HCT116 (cell line): ENCODE results near the gene EMX1. TPM values are rescaled to one million over a fixed set of nuclear protein-coding genes. Genes with fewer than 3 reads are reported as not detected.
A peak's percentile ranks its signal among the peaks of the same experiment; 100 is the strongest.

ENCODE experiments used
- ATAC-seq: fragments of 200-7000 bp; cut with Tn5 transposase; 2 replicates; pipeline ENCODE4 v1.9.1; 2020; ENCODE audit warnings: mild to moderate bottlenecking, moderate library complexity
- BruUV-seq: library from RNA; stranded (reverse); fragments of 400-500 nt; replicated peaks from 2 replicates; lab custom pipeline; 2021; lab: Mats Ljungman, UMichigan
- CTCF ChIA-PET: fragments of 300-600 bp; sonication (Branson Sonifier 250); formaldehyde crosslinking; loops from one replicate; lab custom pipeline; 2021; ENCODE audit warnings: antibody characterized with exemption; lab: Charles Lee
- POLR2A ChIA-PET: fragments of 300-600, 350-600 bp; sonication (Branson Sonifier 250); formaldehyde crosslinking; loops from one replicate; lab custom pipeline; 2021; ENCODE audit warnings: antibody characterized with exemption; lab: Charles Lee
- RAD21 ChIA-PET, 2 experiments: fragments of 300-600 bp; sonication (Branson Sonifier 250); formaldehyde crosslinking; loops; one replicate each; lab custom pipeline; 2023; ENCODE audit warnings: low total read pairs in 2 of 2; ENCODE audit not compliant: uncharacterized antibody in 2 of 2, unreplicated experiment in 2 of 2, low non-redundant PET in 1 of 2; lab: Charles Lee
- DNase-seq: peaks from one replicate; pipeline ENCODE4 v3.0.0-alpha.2; 2010; ENCODE audit warnings: low read depth, low spot score
- H2AFZ ChIP-seq: fragments of 200-600 bp; shearing (Covaris generic), sonication (generic); 2 replicates; pipeline ENCODE4 v1.6.1; 2017; ENCODE audit warnings: low read depth, mixed run types, mixed read lengths, antibody characterized with exemption, low read length; ENCODE audit not compliant: poor library complexity, severe bottlenecking
- H3K27ac ChIP-seq: 2 replicates; pipeline ENCODE4 v1.5.1; 2012; ENCODE audit warnings: low read depth, low read length
- H3K27me3 ChIP-seq: fragments of 200-600 bp; sonication (generic); 2 replicates; pipeline ENCODE4 v1.6.1; 2016; ENCODE audit warnings: mixed run types, low read length, mixed read lengths; ENCODE audit not compliant: insufficient read depth
- H3K36me3 ChIP-seq, 2 experiments: fragments of 200-500 bp in 1 of 2; fragments of 200-600 bp in 1 of 2; sonication (Bioruptor generic) in 1 of 2; sonication (generic) in 1 of 2; 2 replicates each; pipeline versions ENCODE4 v1.5.1 to v1.6.1; 2014 to 2016; ENCODE audit warnings: low read length in 2 of 2, inconsistent platforms in 1 of 2, mixed read lengths in 1 of 2, mixed run types in 1 of 2; ENCODE audit not compliant: insufficient read depth in 2 of 2, control insufficient read depth in 1 of 2
- H3K4me1 ChIP-seq, 2 experiments: fragments of 200-600 bp in 1 of 2; sonication (generic) in 1 of 2; 2 replicates each; pipeline versions ENCODE4 v1.5.1 to v1.6.1; 2012 to 2017; ENCODE audit warnings: low read length in 2 of 2, inconsistent platforms in 1 of 2, mild to moderate bottlenecking in 1 of 2, mixed read lengths in 1 of 2, mixed run types in 1 of 2, moderate library complexity in 1 of 2; ENCODE audit not compliant: insufficient read depth in 2 of 2, control insufficient read depth in 1 of 2
- H3K4me2 ChIP-seq: fragments of 200-600 bp; sonication (generic); 2 replicates; pipeline ENCODE4 v1.6.1; 2017; ENCODE audit warnings: mixed run types, low read length, mixed read lengths
- H3K4me3 ChIP-seq, 2 experiments: fragments of 200-600 bp in 1 of 2; sonication (generic) in 1 of 2; replicated peaks in 1 of 2; 2 replicates each; pipeline ENCODE4 v1.5.1; 2011 to 2016; ENCODE audit warnings: low read length in 2 of 2, control low read depth in 1 of 2, low read depth in 1 of 2, mild to moderate bottlenecking in 1 of 2, mixed read lengths in 1 of 2, mixed run types in 1 of 2
- H3K79me2 ChIP-seq: fragments of 200-600 bp; sonication (generic); 2 replicates; pipeline ENCODE4 v1.6.1; 2017; ENCODE audit warnings: mild to moderate bottlenecking, mixed run types, low read length, moderate library complexity, mixed read lengths; ENCODE audit not compliant: insufficient read depth
- H3K9ac ChIP-seq: fragments of 200-600 bp; sonication (generic); 2 replicates; pipeline ENCODE4 v1.6.1; 2016; ENCODE audit warnings: low read length, mixed read lengths
- H3K9me2 ChIP-seq: fragments of 200-600 bp; sonication (generic), shearing (Covaris generic); 2 replicates; pipeline ENCODE4 v1.6.1; 2017; ENCODE audit warnings: mixed run types, mild to moderate bottlenecking, moderate library complexity; ENCODE audit not compliant: insufficient read depth
- H3K9me3 ChIP-seq, 2 experiments: fragments of 200-500 bp in 1 of 2; fragments of 200-600 bp in 1 of 2; sonication (Bioruptor generic) in 1 of 2; sonication (generic) in 1 of 2; 2 replicates each; pipeline ENCODE4 v1.6.1; 2014 to 2017; ENCODE audit warnings: low read length in 2 of 2, mixed read lengths in 2 of 2, inconsistent platforms in 1 of 2, low read depth in 1 of 2, mild to moderate bottlenecking in 1 of 2, mixed run types in 1 of 2, moderate library complexity in 1 of 2; ENCODE audit not compliant: control insufficient read depth in 1 of 2, insufficient read depth in 1 of 2
- H4K20me1 ChIP-seq: fragments of 200-600 bp; sonication (generic), shearing (Covaris generic); 2 replicates; pipeline ENCODE4 v1.6.1; 2017; ENCODE audit warnings: mixed run types, mild to moderate bottlenecking, moderate library complexity; ENCODE audit not compliant: insufficient read depth
- CBX3 ChIP-seq: IDR thresholded peaks from 2 replicates; pipeline ENCODE4 v1.6.1; 2012; ENCODE audit warnings: low read depth
- CEBPB ChIP-seq: IDR thresholded peaks from 2 replicates; pipeline ENCODE4 v1.6.1; 2012; ENCODE audit warnings: low read depth
- EGR1 ChIP-seq: IDR thresholded peaks from 2 replicates; pipeline ENCODE4 v1.6.1; 2012; ENCODE audit warnings: low read depth
- EZH2 ChIP-seq: fragments of 200-600 bp; sonication (generic); IDR thresholded peaks from 2 replicates; pipeline ENCODE4 v1.6.1; 2017; ENCODE audit warnings: antibody characterized with exemption, mixed run types
- EZH2phosphoT487 ChIP-seq: fragments of 200-600 bp; IDR thresholded peaks from 2 replicates; pipeline ENCODE4 v1.6.1; 2018; ENCODE audit warnings: antibody characterized with exemption, borderline replicate concordance
- FOSL1 ChIP-seq: IDR thresholded peaks from 2 replicates; pipeline ENCODE4 v1.6.1; 2012; ENCODE audit warnings: low read depth
- JUND ChIP-seq: IDR thresholded peaks from 2 replicates; pipeline ENCODE4 v1.6.1; 2012
- SIN3A ChIP-seq: IDR thresholded peaks from 2 replicates; pipeline ENCODE4 v1.6.1; 2012; ENCODE audit warnings: low read depth
- YY1 ChIP-seq: IDR thresholded peaks from 2 replicates; pipeline ENCODE4 v1.6.1; 2011; ENCODE audit warnings: low read length, low read depth, moderate library complexity, mild to moderate bottlenecking; ENCODE audit not compliant: insufficient replicate concordance; ENCODE audit errors: extremely low read depth
- intact Hi-C: fragments of 100-400 bp; cut with micrococcal nuclease; formaldehyde crosslinking; loops from 2 replicates; pipeline ENCODE4 v1.10.0; 2022
- total RNA-seq: library from RNA; stranded (reverse); gene quantifications from one replicate; pipeline ENCODE4 v1.2.1, GENCODE V29; 2021; ENCODE audit not compliant: unreplicated experiment
- TF ChIP-seq, protein P1 (sequence below), 3 experiments: fragments of 200-600 bp in 1 of 3; sonication (generic) in 1 of 3; IDR thresholded peaks in 2 of 3; conservative IDR thresholded peaks in 1 of 3; 2 replicates each; pipeline ENCODE4 v1.5.1; 2012 to 2017; ENCODE audit warnings: low read depth in 2 of 3, low read length in 2 of 3, antibody characterized with exemption in 1 of 3, borderline replicate concordance in 1 of 3, control low read depth in 1 of 3, mild to moderate bottlenecking in 1 of 3, mixed read lengths in 1 of 3, mixed run types in 1 of 3, moderate library complexity in 1 of 3; ENCODE audit not compliant: insufficient read depth in 1 of 3
- TF ChIP-seq, protein P2 (sequence below): IDR thresholded peaks from 2 replicates; pipeline ENCODE4 v1.6.1; 2011; ENCODE audit warnings: mild to moderate bottlenecking, low read length, moderate library complexity; ENCODE audit not compliant: insufficient replicate concordance; ENCODE audit errors: extremely low read depth
- TF ChIP-seq, protein P3 (sequence below): IDR thresholded peaks from 2 replicates; pipeline ENCODE4 v1.6.1; 2012; ENCODE audit warnings: low read depth

EMX1 gene
- total RNA-seq, 1 experiment from 2014 or later = 3.1 TPM

DNA sequence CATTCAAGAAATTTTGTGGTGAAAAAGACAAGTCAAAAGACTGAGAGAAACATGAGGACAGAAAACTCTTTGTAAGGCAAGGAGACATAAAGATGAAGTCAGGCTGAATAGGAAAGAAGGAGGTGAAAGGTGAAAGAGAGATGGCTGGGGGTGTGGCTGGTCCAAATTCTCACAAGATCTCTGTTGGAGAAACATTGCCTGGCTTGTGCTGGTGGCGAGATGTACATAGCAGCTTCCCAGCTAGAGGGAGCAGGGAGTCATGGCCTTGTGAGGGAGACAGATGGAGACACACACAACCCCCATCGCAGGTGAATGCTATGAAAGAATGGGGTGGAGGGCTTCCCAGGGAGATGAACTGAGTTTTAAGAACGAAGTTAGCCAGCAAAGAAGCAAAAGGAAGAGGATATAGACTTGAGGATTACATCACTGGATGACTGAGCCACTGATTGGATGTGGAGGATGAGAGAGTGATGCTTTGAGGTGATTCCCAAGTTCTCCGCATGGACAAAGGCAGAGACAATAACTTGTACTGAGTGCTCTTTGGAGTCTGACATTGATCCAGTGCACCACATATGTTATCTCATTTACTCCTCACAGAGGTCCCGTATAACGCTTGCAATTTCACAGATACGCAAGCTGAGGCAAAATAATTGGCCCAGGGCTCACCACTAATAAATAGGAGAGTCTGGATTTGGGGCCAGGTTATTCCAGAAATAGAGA lies 3.7 kb upstream of the EMX1 start:
- intact Hi-C loops = no loop called here
- no peaks in the 10 kb centered on the region for H3K79me2 ChIP-seq
- no peak overlapping the region for H3K4me2 ChIP-seq
- DNase-seq = no peak
- no peak overlapping the region for H3K4me3 ChIP-seq
- no peak overlapping the region for H3K27ac ChIP-seq
- peaks cover 12 to 28% of the 10 kb centered on the region in 2 experiments for H3K4me1 ChIP-seq
- H3K36me3 ChIP-seq = no peaks in the 10 kb centered on the region
- no TSS peak for BruUV-seq
- no peak for ATAC-seq
- H3K9me2 ChIP-seq = no peaks in the 10 kb centered on the region
- H2AFZ ChIP-seq = no peak overlapping the region
- no peak for TF ChIP-seq EZH2
- TF ChIP-seq, protein P1, sequence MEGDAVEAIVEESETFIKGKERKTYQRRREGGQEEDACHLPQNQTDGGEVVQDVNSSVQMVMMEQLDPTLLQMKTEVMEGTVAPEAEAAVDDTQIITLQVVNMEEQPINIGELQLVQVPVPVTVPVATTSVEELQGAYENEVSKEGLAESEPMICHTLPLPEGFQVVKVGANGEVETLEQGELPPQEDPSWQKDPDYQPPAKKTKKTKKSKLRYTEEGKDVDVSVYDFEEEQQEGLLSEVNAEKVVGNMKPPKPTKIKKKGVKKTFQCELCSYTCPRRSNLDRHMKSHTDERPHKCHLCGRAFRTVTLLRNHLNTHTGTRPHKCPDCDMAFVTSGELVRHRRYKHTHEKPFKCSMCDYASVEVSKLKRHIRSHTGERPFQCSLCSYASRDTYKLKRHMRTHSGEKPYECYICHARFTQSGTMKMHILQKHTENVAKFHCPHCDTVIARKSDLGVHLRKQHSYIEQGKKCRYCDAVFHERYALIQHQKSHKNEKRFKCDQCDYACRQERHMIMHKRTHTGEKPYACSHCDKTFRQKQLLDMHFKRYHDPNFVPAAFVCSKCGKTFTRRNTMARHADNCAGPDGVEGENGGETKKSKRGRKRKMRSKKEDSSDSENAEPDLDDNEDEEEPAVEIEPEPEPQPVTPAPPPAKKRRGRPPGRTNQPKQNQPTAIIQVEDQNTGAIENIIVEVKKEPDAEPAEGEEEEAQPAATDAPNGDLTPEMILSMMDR (IDR thresholded peaks at IDR 0.05 in 2 of 3, conservative IDR thresholded peaks at IDR 0.05 in 1 of 3; ENCODE audit: borderline replicate concordance in 1 of 3, insufficient read depth in 1 of 3, low read depth in 2 of 3, low read length in 2 of 3) = peak in 2 of 3 experiments; percentile 21 to 43; a peak in 3 of 6 replicates
- ChIA-PET RAD21 (no interaction called here), POLR2A (no interaction called here), CTCF (no interaction called here)
- H3K9me3 ChIP-seq = no peaks in the 10 kb centered on the region
- H3K9ac ChIP-seq = no peak overlapping the region
- no peaks in the 10 kb centered on the region for H4K20me1 ChIP-seq
- H3K27me3 ChIP-seq = peaks cover 17% of the 10 kb centered on the region; the same call in 1 of the 2 replicates

DNA sequence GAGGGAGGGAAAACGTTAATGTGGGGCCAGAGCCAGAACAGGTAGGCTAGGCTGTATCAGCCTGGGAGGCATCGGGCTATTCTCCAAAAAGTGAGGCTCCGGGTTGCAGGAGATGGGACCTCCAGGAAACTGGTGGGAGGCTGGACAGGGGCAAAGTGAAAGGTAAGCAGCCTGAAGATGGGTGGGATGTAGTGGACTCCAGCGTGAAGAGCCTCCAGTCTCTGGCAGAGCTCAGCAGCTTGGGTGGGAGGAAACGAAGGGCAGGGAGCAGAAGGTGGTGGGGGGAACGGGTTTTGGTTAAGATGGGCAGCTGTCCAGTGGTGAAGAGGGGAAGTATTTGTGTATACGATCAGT lies 3.1 kb upstream of the EMX1 start:
- Histone ChIP-seq H3K36me3 (no peaks in the 10 kb centered on the region), H3K4me1 (peaks cover 12 to 28% of the 10 kb centered on the region in 2 experiments), H3K79me2 (no peaks in the 10 kb centered on the region), H2AFZ (no peak overlapping the region), H3K4me3 (no peak overlapping the region), H3K9ac (no peak overlapping the region), H3K27me3 (peaks cover 17% of the 10 kb centered on the region; the same call in 1 of the 2 replicates), H3K9me3 (no peaks in the 10 kb centered on the region), H3K27ac (no peak overlapping the region), H3K4me2 (no peak overlapping the region), H4K20me1 (no peaks in the 10 kb centered on the region), H3K9me2 (no peaks in the 10 kb centered on the region)
- ChIA-PET RAD21 (no interaction called here), CTCF (no interaction called here), POLR2A (no interaction called here)
- BruUV-seq = no TSS peak
- no peak for DNase-seq
- ATAC-seq = no peak
- intact Hi-C loops = no loop called here
- TF ChIP-seq FOSL1 (no peak), EGR1 (no peak), JUND (no peak), YY1 (no peak), CEBPB (no peak), SIN3A (no peak), CBX3 (no peak), EZH2phosphoT487 (no peak)
- TF ChIP-seq, protein P2, sequence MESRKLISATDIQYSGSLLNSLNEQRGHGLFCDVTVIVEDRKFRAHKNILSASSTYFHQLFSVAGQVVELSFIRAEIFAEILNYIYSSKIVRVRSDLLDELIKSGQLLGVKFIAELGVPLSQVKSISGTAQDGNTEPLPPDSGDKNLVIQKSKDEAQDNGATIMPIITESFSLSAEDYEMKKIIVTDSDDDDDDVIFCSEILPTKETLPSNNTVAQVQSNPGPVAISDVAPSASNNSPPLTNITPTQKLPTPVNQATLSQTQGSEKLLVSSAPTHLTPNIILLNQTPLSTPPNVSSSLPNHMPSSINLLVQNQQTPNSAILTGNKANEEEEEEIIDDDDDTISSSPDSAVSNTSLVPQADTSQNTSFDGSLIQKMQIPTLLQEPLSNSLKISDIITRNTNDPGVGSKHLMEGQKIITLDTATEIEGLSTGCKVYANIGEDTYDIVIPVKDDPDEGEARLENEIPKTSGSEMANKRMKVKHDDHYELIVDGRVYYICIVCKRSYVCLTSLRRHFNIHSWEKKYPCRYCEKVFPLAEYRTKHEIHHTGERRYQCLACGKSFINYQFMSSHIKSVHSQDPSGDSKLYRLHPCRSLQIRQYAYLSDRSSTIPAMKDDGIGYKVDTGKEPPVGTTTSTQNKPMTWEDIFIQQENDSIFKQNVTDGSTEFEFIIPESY = no peak
- TF ChIP-seq, protein P3, sequence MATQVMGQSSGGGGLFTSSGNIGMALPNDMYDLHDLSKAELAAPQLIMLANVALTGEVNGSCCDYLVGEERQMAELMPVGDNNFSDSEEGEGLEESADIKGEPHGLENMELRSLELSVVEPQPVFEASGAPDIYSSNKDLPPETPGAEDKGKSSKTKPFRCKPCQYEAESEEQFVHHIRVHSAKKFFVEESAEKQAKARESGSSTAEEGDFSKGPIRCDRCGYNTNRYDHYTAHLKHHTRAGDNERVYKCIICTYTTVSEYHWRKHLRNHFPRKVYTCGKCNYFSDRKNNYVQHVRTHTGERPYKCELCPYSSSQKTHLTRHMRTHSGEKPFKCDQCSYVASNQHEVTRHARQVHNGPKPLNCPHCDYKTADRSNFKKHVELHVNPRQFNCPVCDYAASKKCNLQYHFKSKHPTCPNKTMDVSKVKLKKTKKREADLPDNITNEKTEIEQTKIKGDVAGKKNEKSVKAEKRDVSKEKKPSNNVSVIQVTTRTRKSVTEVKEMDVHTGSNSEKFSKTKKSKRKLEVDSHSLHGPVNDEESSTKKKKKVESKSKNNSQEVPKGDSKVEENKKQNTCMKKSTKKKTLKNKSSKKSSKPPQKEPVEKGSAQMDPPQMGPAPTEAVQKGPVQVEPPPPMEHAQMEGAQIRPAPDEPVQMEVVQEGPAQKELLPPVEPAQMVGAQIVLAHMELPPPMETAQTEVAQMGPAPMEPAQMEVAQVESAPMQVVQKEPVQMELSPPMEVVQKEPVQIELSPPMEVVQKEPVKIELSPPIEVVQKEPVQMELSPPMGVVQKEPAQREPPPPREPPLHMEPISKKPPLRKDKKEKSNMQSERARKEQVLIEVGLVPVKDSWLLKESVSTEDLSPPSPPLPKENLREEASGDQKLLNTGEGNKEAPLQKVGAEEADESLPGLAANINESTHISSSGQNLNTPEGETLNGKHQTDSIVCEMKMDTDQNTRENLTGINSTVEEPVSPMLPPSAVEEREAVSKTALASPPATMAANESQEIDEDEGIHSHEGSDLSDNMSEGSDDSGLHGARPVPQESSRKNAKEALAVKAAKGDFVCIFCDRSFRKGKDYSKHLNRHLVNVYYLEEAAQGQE = no peak
